Smooth muscle cell (in vitro differentiated cells): ENCODE measurements around the gene KIAA1191. TPM values are rescaled to one million over a fixed set of nuclear protein-coding genes. Genes with fewer than 3 reads are reported as not detected.

ENCODE experiments used
- DNase-seq: peaks from one replicate; lab custom pipeline; 2025; ENCODE audit not compliant: unreplicated experiment; lab: John Stamatoyannopoulos, UW
- H2AFZ ChIP-seq: fragments of 200-600 bp; sonication (generic); 2 replicates; pipeline ENCODE4 v1.6.0; 2016; ENCODE audit warnings: antibody characterized with exemption, low read depth, mild to moderate bottlenecking
- H3F3A ChIP-seq: fragments of 200-600 bp; sonication (generic); 2 replicates; pipeline ENCODE4 v1.6.0; 2017; ENCODE audit warnings: antibody characterized with exemption, low read depth
- H3K27ac ChIP-seq: fragments of 200-600 bp; sonication (generic); 2 replicates; pipeline ENCODE4 v1.5.1; 2016; ENCODE audit warnings: low read depth, mild to moderate bottlenecking
- H3K27me3 ChIP-seq: fragments of 200-600 bp; sonication (generic); 2 replicates; pipeline ENCODE4 v1.6.1; 2016; ENCODE audit warnings: low read depth, mild to moderate bottlenecking
- H3K36me3 ChIP-seq: fragments of 200-600 bp; sonication (generic); 2 replicates; pipeline ENCODE4 v1.5.1; 2016; ENCODE audit warnings: low read depth
- H3K4me1 ChIP-seq: fragments of 200-600 bp; sonication (generic); 2 replicates; pipeline ENCODE4 v1.5.1; 2016; ENCODE audit warnings: low read depth
- H3K4me2 ChIP-seq: fragments of 200-600 bp; sonication (generic); 2 replicates; pipeline ENCODE4 v1.6.0; 2016; ENCODE audit warnings: mild to moderate bottlenecking
- H3K4me3 ChIP-seq: fragments of 200-600 bp; sonication (generic); 2 replicates; pipeline ENCODE4 v1.5.1; 2016; ENCODE audit warnings: mild to moderate bottlenecking
- H3K79me2 ChIP-seq: fragments of 200-600 bp; sonication (generic); 2 replicates; pipeline ENCODE4 v1.6.0; 2016; ENCODE audit warnings: low read depth, mild to moderate bottlenecking
- H3K9ac ChIP-seq: fragments of 200-600 bp; sonication (generic); 2 replicates; pipeline ENCODE4 v1.6.0; 2016; ENCODE audit warnings: low read depth
- H3K9me3 ChIP-seq: fragments of 200-600 bp; sonication (generic); replicated peaks from 2 replicates; pipeline ENCODE4 v1.5.1; 2016; ENCODE audit warnings: low read depth
- H4K20me1 ChIP-seq: fragments of 200-600 bp; sonication (generic); 2 replicates; pipeline ENCODE4 v1.6.0; 2016; ENCODE audit warnings: low read depth
- CTCF ChIP-seq: fragments of 200-600 bp; sonication (generic); IDR thresholded peaks from 2 replicates; pipeline ENCODE4 v1.5.1; 2017; ENCODE audit warnings: borderline replicate concordance, mild to moderate bottlenecking, antibody characterized with exemption; ENCODE audit not compliant: insufficient read depth, poor library complexity, severe bottlenecking
- WGBS: methylation state at CpG from one replicate; pipeline ENCODE4 v1.1.7; 2016; ENCODE audit warnings: low lambda C conversion rate; 5-methylcytosine and 5-hydroxymethylcytosine counted together
- polyA plus RNA-seq: library from polyadenylated mRNA; unstranded; fragments of >200 nt; fragmentation: Nextera tagmentation; extraction: Ambion mirVana; gene quantifications from 2 replicates; pipeline ENCODE4 v1.2.1, GENCODE V29; 2016
- total RNA-seq: library from RNA; depleted of rRNA; stranded (reverse); fragments of >200 nt; gene quantifications from 2 replicates; pipeline ENCODE4 v1.2.3, GENCODE V29; 2014

KIAA1191 gene
- total and polyA plus RNA-seq, 2 experiments from 2014 or later: 71.6 to 80.3 TPM

- H3K27ac ChIP-seq: no peak overlapping the region
- TF ChIP-seq CTCF: no peak
- peaks cover 7% of the 10 kb centered on the region for H3K36me3 ChIP-seq
- no peaks in the 10 kb centered on the region for H3F3A ChIP-seq
- H2AFZ ChIP-seq: no peak overlapping the region
- no peak for DNase-seq
- H3K9ac ChIP-seq: no peak overlapping the region
- no peak overlapping the region for H3K4me2 ChIP-seq
- H3K79me2 ChIP-seq: peaks cover 29% of the 10 kb centered on the region
- H3K9me3 ChIP-seq: no peaks in the 10 kb centered on the region
- 99% methylated on average over 8 of the region's 8 CpGs for WGBS
- no peaks in the 10 kb centered on the region for H3K27me3 ChIP-seq
- H3K4me3 ChIP-seq: no peak overlapping the region
- no peaks in the 10 kb centered on the region for H4K20me1 ChIP-seq
- H3K4me1 ChIP-seq: peaks cover 11% of the 10 kb centered on the region
Observed at GRCh38 chr5:176384366-176384930, 22.9 kb upstream of the KIAA1191 start.

GRCh38 chr5:176383961-176384360, 22.4 kb upstream of the KIAA1191 start:
- H3F3A ChIP-seq: no peaks in the 10 kb centered on the region
- WGBS: 96% methylated on average over 9 of the region's 9 CpGs
- H3K27ac ChIP-seq: no peak overlapping the region

GRCh38 chr5:176383248-176383905, 21.8 kb upstream of the KIAA1191 start:
- Histone ChIP-seq H3K9me3 (no peaks in the 10 kb centered on the region), H3K4me3 (no peak overlapping the region), H3K4me2 (no peak overlapping the region), H3K27me3 (no peaks in the 10 kb centered on the region), H3K9ac (no peak overlapping the region), H3F3A (no peaks in the 10 kb centered on the region), H3K4me1 (peaks cover 11% of the 10 kb centered on the region), H2AFZ (no peak overlapping the region), H3K79me2 (peaks cover 29% of the 10 kb centered on the region), H4K20me1 (no peaks in the 10 kb centered on the region), H3K27ac (no peak overlapping the region), H3K36me3 (peaks cover 7% of the 10 kb centered on the region)
- WGBS: 84% methylated on average over 15 of the region's 15 CpGs
- TF ChIP-seq CTCF: no peak
- DNase-seq: no peak

More at GRCh38 chr5:176383961-176384360, 22.4 kb upstream of the KIAA1191 start:
- Histone ChIP-seq H3K27me3 (no peaks in the 10 kb centered on the region), H3K9me3 (no peaks in the 10 kb centered on the region), H4K20me1 (no peaks in the 10 kb centered on the region), H3K4me2 (no peak overlapping the region), H3K4me3 (no peak overlapping the region), H3K9ac (no peak overlapping the region), H2AFZ (no peak overlapping the region), H3K4me1 (peaks cover 11% of the 10 kb centered on the region), H3K79me2 (peaks cover 29% of the 10 kb centered on the region), H3K36me3 (peaks cover 7% of the 10 kb centered on the region)
- DNase-seq: no peak
- TF ChIP-seq CTCF: no peak

- no peaks in the 10 kb centered on the region for H4K20me1 ChIP-seq
- H3K4me1 ChIP-seq: peaks cover 9% of the 10 kb centered on the region
- H3K27ac ChIP-seq: no peak overlapping the region
- DNase-seq: no peak
- 57% methylated on average over 3 of the region's 3 CpGs for WGBS
- H3K36me3 ChIP-seq: peaks cover 7% of the 10 kb centered on the region
- no peaks in the 10 kb centered on the region for H3F3A ChIP-seq
- no peak overlapping the region for H3K4me3 ChIP-seq
- no peak overlapping the region for H2AFZ ChIP-seq
- no peaks in the 10 kb centered on the region for H3K27me3 ChIP-seq
- no peak overlapping the region for H3K9ac ChIP-seq
- no peaks in the 10 kb centered on the region for H3K9me3 ChIP-seq
- no peak overlapping the region for H3K4me2 ChIP-seq
- no peak for TF ChIP-seq CTCF
- H3K79me2 ChIP-seq: peaks cover 25% of the 10 kb centered on the region
Observed at GRCh38 chr5:176382721-176383120, 21.2 kb upstream of the KIAA1191 start.
